Gastroesophageal sphincter (tissue), 3 donors: ENCODE results near the gene ADARB1.

Experiments
- POLR2A ChIP-seq, 2 donors: fragments of 450-650 bp; IDR thresholded peaks; one replicate each; pipeline ENCODE4 v1.6.1; 2017; ENCODE audit warnings: antibody characterized with exemption in 2 of 2, mild to moderate bottlenecking in 2 of 2, moderate library complexity in 1 of 2
- POLR2AphosphoS5 ChIP-seq: sonication (generic); formaldehyde crosslinking; IDR thresholded peaks from one replicate; pipeline ENCODE4 v1.6.1; 2017; ENCODE audit warnings: antibody characterized with exemption
- TF ChIP-seq, protein P1 (sequence below), 4 experiments: fragments of 200-600 bp in 2 of 4; fragments of 450-650 bp in 2 of 4; sonication (generic) in 1 of 4; IDR thresholded peaks; one replicate each; pipeline ENCODE4 v1.5.1; 2017 to 2019; ENCODE audit warnings: antibody characterized with exemption in 4 of 4, mild to moderate bottlenecking in 2 of 4, moderate library complexity in 2 of 4

DNA sequence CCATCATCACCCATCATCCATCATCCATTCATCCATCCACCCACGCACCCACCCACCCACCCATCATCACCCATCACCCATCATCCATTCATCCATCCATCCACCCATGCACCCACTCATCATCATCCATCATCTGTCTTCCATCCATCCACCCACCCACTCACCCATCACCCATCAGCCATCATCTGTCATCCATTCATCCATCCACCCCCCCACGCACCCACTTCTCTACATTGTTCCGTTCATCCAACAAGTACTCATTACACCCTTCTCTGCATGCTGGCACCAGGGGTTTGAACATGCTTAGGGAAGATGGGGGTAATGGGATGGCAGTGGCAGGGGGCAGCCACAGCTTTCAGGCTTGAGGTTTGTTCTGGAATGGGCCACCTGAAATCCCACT is 82.1 kb downstream of the ADARB1 start:
- TF ChIP-seq, protein P1, sequence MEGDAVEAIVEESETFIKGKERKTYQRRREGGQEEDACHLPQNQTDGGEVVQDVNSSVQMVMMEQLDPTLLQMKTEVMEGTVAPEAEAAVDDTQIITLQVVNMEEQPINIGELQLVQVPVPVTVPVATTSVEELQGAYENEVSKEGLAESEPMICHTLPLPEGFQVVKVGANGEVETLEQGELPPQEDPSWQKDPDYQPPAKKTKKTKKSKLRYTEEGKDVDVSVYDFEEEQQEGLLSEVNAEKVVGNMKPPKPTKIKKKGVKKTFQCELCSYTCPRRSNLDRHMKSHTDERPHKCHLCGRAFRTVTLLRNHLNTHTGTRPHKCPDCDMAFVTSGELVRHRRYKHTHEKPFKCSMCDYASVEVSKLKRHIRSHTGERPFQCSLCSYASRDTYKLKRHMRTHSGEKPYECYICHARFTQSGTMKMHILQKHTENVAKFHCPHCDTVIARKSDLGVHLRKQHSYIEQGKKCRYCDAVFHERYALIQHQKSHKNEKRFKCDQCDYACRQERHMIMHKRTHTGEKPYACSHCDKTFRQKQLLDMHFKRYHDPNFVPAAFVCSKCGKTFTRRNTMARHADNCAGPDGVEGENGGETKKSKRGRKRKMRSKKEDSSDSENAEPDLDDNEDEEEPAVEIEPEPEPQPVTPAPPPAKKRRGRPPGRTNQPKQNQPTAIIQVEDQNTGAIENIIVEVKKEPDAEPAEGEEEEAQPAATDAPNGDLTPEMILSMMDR (IDR thresholded peaks at IDR 0.05): no peak
- no peak for TF ChIP-seq POLR2AphosphoS5
- TF ChIP-seq POLR2A (IDR thresholded peaks at IDR 0.05): no peak
